Tibial nerve (tissue), 4 donors: ENCODE measurements around the gene LRRC42.

Experiments
- EP300 ChIP-seq, 2 donors: sonication (generic); formaldehyde crosslinking; IDR thresholded peaks; one replicate each; pipeline ENCODE4 v1.6.1; 2017; ENCODE audit warnings: antibody characterized with exemption in 2 of 2, mild to moderate bottlenecking in 1 of 2
- POLR2A ChIP-seq, 2 donors: fragments of 450-650 bp; IDR thresholded peaks; one replicate each; pipeline ENCODE4 v1.6.1; 2017; ENCODE audit warnings: antibody characterized with exemption in 2 of 2, mild to moderate bottlenecking in 2 of 2, moderate library complexity in 2 of 2
- TF ChIP-seq, protein P1 (sequence below), 5 experiments: fragments of 200-600 bp in 3 of 5; fragments of 450-650 bp in 2 of 5; sonication (generic) in 3 of 5; IDR thresholded peaks; one replicate each; pipeline ENCODE4 v1.5.1; 2016 to 2019; ENCODE audit warnings: antibody characterized with exemption in 5 of 5, mild to moderate bottlenecking in 3 of 5, moderate library complexity in 2 of 5

DNA sequence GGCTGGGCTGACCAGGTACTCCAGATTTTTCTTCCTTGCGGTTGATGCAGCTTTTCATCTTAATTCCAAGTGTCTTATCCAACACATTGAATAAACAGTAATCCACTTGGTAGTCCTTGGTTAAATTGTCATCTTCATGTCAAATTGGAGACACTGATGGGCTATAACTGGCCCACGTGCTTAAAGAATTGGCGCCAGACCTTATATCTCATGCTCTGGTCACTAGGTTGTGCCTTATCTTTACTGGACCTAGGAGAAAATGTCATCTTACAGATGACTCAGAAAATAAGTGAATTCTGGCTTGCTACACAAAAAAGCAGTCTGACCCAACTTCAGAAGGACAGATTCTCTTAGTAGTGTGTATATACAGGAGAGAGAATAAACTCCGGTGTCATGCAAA is 16.2 kb downstream of the LRRC42 start:
- TF ChIP-seq, protein P1, sequence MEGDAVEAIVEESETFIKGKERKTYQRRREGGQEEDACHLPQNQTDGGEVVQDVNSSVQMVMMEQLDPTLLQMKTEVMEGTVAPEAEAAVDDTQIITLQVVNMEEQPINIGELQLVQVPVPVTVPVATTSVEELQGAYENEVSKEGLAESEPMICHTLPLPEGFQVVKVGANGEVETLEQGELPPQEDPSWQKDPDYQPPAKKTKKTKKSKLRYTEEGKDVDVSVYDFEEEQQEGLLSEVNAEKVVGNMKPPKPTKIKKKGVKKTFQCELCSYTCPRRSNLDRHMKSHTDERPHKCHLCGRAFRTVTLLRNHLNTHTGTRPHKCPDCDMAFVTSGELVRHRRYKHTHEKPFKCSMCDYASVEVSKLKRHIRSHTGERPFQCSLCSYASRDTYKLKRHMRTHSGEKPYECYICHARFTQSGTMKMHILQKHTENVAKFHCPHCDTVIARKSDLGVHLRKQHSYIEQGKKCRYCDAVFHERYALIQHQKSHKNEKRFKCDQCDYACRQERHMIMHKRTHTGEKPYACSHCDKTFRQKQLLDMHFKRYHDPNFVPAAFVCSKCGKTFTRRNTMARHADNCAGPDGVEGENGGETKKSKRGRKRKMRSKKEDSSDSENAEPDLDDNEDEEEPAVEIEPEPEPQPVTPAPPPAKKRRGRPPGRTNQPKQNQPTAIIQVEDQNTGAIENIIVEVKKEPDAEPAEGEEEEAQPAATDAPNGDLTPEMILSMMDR (IDR thresholded peaks at IDR 0.05): no peak
- TF ChIP-seq EP300 (IDR thresholded peaks at IDR 0.05): no peak
- TF ChIP-seq POLR2A (IDR thresholded peaks at IDR 0.05): no peak
